NCI-H345 (cell line): ENCODE data around the gene TBC1D14.
"Not testable (repeated sequence)": the region's sequence is repeated elsewhere in the genome, so short reads cannot be mapped to it uniquely, and the experiment has no call there.

ENCODE experiments used
- DNase-seq: peaks from one replicate; lab custom pipeline; 2025; lab: John Stamatoyannopoulos, UW

The TBC1D14 gene

GRCh38 chr4:7062816-7063215 lies 153.2 kb downstream of the TBC1D14 start:
- no peak for DNase-seq

GRCh38 chr4:7063362-7063761 lies 153.7 kb downstream of the TBC1D14 start:
- no peak for DNase-seq

GRCh38 chr4:7066006-7066405 lies 156.4 kb downstream of the TBC1D14 start:
- no peak for DNase-seq

DNA sequence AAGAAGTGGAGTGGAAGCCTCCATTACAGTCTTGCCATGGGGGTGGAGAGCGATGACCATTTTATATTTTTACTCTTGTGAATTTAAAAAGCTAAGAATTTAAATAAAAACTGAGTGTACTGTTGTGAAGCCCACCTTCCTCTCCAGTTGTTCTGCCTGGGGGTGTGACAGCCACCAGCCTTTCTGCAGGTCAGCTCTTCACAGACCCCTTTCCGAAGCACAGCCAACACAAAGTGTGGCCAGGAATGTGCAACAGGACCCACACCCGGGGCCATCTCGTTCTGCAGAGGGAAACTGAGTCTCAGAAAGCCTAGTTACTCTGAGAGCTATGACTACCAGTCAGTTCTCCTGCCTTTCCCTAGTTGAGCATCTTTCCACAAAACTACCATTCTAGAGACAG lies 156.9 kb downstream of the TBC1D14 start:
- DNase-seq = no peak

DNA sequence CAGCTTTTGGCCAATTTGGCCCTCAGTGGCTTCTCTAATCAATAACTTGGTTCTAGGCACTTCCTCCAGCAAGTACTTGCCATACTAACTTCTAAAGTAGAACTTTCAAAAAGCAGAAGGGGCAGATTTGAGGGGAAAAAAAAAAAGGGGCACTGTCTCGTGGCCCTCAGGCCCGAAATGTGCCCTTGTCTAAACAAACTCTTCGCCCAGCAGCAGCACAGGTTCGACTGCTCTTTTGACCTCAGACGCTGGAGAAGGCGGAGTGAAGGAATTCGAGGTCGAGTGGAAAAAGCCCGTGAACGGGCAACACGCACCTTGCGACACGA lies 157.5 kb downstream of the TBC1D14 start:
- DNase-seq = no peak

- DNase-seq = peak; percentile 98
Measured at GRCh38 chr4:7067452-7068278, 158.0 kb downstream of the TBC1D14 start, which contains the start of gene GRPEL1. TSS of gene GRPEL1 (minus strand) at chr4:7068064. CDS start at chr4:7068032, 32 bp downstream.

GRCh38 chr4:7068279-7068842 lies 158.7 kb downstream of the TBC1D14 start:
- DNase-seq = no peak

- DNase-seq = no peak
Measured at GRCh38 chr4:7068883-7069282, 159.3 kb downstream of the TBC1D14 start.

DNA sequence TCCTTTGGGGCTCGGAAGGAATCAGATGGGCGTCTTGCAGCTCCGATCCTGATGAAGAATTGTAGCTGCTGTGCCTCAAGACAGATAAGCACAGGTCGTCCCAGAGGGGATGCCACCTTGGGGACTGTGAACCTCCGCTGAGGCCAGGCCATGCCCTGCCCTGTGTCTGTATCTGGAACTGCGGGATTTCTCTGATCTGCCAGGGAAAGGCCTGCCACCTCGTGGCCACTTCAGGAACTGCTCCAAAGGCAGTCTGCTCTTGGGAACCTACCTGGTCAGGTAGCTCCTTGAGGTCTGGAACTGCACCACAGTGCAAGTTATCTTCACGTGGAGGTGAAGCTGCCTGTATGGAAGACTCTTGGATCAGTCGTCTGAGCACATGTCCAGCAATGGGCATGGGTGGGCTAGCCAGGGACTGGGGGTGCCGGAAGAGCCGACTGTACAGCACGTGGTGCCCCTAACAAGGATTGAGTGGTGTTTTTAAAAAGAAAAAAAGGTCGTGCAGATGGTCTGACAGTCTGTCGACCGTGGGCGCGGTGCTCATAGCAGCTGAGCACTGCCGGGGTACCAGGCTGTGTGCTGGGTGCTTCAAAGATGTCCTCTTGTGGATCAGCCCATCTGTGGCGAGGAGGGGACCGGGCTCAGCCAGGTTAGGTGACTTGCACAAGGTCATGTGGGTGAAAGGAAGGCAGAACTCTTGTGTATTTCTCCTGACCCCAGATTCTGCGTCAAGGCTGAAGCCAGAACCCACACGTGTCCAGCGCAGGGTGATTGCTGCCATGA lies 161.3 kb downstream of the TBC1D14 start:
- peak; percentile 77 for DNase-seq

DNA sequence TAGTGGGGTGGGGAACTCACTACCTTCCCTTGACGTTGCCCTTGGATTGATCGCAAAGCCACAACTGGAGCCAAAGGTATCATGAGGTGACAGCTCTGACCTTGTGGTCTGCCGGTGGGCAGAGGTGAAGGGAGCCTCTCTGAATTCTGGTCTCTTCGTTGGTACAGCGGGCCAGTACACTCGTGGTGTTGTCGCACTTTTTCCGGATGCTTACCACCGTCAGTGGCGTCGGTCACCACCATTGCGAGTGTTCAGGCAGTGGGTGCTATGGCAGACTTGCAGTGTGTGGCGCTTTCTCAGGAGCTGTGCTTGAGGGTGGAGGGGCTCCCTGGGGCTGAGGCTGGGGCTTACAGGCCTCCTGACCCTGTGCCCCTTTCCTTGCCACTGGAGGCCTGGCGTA lies 163.4 kb downstream of the TBC1D14 start:
- DNase-seq = no peak

- DNase-seq = peak; percentile 31
Measured at GRCh38 chr4:7073526-7074390, 164.1 kb downstream of the TBC1D14 start.

- no peak for DNase-seq
Measured at GRCh38 chr4:7074426-7074825, 164.8 kb downstream of the TBC1D14 start.

DNA sequence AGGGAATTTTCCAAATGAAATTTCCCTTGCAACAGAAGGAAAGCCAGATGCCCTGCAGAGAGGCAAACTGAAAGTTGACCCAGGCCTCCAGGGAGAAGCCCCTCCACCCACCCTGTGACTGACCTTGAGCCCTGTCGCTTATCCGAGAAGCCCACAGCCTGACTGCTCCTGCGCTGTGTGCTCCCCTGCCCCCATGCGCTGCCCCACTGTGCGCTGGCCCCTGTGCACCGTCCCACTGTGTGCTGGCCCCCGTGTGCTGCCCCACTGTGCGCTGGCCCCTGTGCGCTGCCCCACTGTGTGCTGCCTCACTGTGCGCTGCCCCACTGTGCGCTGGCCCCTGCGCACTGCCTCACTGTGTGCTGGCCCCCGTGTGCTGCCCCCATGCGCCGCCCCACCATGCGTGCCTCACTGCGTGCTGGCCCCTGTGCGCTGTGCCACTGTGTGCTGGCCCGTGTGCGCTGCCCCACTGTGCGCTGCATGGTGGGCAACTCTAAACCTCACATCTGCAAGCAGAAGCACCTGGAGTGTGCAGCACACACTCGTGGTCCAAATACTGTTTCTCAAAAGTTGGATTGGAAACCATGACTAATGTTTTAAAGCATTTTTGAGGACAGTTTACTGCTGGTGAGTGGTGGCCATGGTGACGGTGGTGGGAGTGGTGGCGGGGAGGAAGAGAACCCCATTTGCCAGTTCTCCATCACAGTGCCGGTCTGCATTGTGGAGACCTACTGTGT lies 166.5 kb downstream of the TBC1D14 start:
- DNase-seq = no peak

DNA sequence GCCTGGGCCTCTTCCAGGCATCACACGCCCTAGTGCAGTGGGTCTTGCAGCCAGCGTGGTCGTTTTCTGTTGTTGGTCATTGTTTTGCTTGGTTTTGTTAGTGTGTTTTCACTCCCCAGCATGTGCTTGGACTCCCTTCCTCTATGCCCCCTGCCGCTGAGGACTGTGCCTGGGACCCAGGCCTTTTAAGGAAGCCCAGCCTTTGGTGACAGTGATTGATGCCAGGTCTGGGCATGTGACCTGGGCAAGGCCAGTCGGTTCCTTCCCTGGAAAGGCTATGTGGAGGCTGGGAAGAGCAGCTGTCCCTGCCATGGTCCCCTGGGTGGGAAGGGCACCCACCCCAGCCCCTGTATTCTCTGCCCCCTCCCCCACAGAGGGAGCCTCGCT lies 167.1 kb downstream of the TBC1D14 start:
- DNase-seq = no peak

- no peak for DNase-seq
Measured at GRCh38 chr4:7077371-7077770, 167.7 kb downstream of the TBC1D14 start.

- DNase-seq = no peak
Measured at GRCh38 chr4:7078025-7078424, 168.4 kb downstream of the TBC1D14 start.

DNA sequence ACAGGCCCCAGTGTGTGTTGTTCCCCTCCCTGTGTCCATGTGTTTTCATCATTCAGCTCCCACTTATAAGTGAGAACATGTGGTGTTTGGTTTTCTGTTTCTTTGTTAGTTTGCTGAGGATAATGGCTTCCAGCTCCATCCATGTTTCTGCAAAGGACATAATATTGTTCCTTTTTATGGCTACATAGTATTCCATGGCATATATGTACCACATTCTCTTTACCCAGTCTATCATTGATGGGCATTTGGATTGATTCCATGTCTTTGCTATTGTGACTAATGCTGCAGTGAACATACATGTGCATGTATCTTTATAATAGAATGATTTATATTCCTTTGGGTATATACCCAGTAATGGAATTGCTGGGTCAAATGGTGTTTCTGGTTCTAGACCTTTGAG lies 169.9 kb downstream of the TBC1D14 start:
- not testable (repeated sequence) for DNase-seq

GRCh38 chr4:7079909-7080308 lies 170.3 kb downstream of the TBC1D14 start:
- not testable (repeated sequence) for DNase-seq
